ENCODE results near the gene DNAH9.

DNAH9 gene

GRCh38 chr17:11997147-11997971, 399.1 kb downstream of the DNAH9 start, which contains the start of gene ZNF18:
TSS of gene ZNF18 (minus strand) at chr17:11997475. CDS start at chr17:11992829, 4,646 bp downstream.
- peak; percentile 74 for DNase-seq

GRCh38 chr17:11997972-11998233, 399.6 kb downstream of the DNAH9 start:
- DNase-seq, result no peak

- DNase-seq, result no peak
Measured at GRCh38 chr17:11999696-12000095, 401.4 kb downstream of the DNAH9 start.

- no peak for DNase-seq
Measured at GRCh38 chr17:12007466-12007865, 409.2 kb downstream of the DNAH9 start.
